ENCODE measurements around the gene S1PR1. TPM values are rescaled to one million over a fixed set of nuclear protein-coding genes. Genes with fewer than 3 reads are reported as not detected.

S1PR1 gene
- total RNA-seq, 1 experiment from 2014 or later, result 0.24 TPM

DNA sequence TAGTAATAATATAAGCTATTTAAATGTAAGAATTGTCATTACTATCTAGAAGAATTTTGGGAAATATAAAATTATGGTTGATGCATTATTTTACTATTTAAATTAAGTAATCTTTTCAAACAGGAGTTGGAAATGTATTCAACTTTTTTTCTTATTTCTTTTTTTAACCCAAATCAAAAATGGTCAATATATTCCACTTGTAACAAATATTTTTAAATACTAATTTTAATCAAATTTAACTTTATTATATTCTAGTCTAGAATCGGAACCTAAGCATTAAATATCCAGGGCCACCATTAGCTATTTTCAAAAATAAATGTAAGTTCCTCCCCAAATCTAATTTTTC lies 37.2 kb upstream of the S1PR1 start:
- Mint-ChIP-seq H3K36me3 (ENCODE audit: insufficient read depth in 1 of 3, low read depth in 3 of 3) (no peaks in the 10 kb centered on the region), H3K4me1 (peaks cover 3 to 5% of the 10 kb centered on the region in 2 experiments), H3K27me3 (ENCODE audit: low read depth) (no peaks in the 10 kb centered on the region), H3K4me3 (no peak overlapping the region), H3K27ac (no peak overlapping the region), H3K9me3 (no peaks in the 10 kb centered on the region)
- no peak overlapping the region for H2BK15ac ChIP-seq (ENCODE audit: low read depth, low read length)
- H3K27ac ChIP-seq (ENCODE audit: insufficient read length, low read depth, low read length), result no peak overlapping the region
- no peak overlapping the region for H3K4me2 ChIP-seq (ENCODE audit: insufficient read depth, insufficient read length, low read length)
- H3T11ph ChIP-seq (ENCODE audit: low read length), result no peak overlapping the region
- H3K79me1 ChIP-seq (ENCODE audit: insufficient read depth, low read depth, low read length, poor library complexity, severe bottlenecking), result no peaks in the 10 kb centered on the region
- no peak overlapping the region for H2BK12ac ChIP-seq (ENCODE audit: insufficient read length, low read depth, low read length)
- DNase-seq, result no peak
- H3K79me2 ChIP-seq (ENCODE audit: insufficient read depth, low read length), result no peaks in the 10 kb centered on the region
- H3K18ac ChIP-seq (ENCODE audit: insufficient read length, low read depth, low read length), result no peak overlapping the region
- no peak overlapping the region for H3K56ac ChIP-seq (ENCODE audit: insufficient read length, low read depth, low read length)
- no peak overlapping the region for H4K8ac ChIP-seq (replicated peaks; ENCODE audit: insufficient read length, low read depth, low read length)
- H2BK5ac ChIP-seq (ENCODE audit: insufficient read length, low read length), result no peak overlapping the region
- no peak overlapping the region for H3K4ac ChIP-seq (ENCODE audit: low read depth, low read length)
- TF ChIP-seq, protein P1, sequence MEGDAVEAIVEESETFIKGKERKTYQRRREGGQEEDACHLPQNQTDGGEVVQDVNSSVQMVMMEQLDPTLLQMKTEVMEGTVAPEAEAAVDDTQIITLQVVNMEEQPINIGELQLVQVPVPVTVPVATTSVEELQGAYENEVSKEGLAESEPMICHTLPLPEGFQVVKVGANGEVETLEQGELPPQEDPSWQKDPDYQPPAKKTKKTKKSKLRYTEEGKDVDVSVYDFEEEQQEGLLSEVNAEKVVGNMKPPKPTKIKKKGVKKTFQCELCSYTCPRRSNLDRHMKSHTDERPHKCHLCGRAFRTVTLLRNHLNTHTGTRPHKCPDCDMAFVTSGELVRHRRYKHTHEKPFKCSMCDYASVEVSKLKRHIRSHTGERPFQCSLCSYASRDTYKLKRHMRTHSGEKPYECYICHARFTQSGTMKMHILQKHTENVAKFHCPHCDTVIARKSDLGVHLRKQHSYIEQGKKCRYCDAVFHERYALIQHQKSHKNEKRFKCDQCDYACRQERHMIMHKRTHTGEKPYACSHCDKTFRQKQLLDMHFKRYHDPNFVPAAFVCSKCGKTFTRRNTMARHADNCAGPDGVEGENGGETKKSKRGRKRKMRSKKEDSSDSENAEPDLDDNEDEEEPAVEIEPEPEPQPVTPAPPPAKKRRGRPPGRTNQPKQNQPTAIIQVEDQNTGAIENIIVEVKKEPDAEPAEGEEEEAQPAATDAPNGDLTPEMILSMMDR (conservative IDR thresholded peaks at IDR 0.05), result no peak
- H4K5ac ChIP-seq (ENCODE audit: insufficient read length, low read depth, low read length), result no peak overlapping the region
- no peaks in the 10 kb centered on the region for H3K9me3 ChIP-seq (ENCODE audit: control insufficient read depth, low read depth, low read length)
- H4K20me1 ChIP-seq (ENCODE audit: control insufficient read depth, insufficient read depth, insufficient read length), result no peaks in the 10 kb centered on the region
- no peak overlapping the region for H2BK120ac ChIP-seq (ENCODE audit: low read depth, low read length, poor library complexity, severe bottlenecking)
- no peak overlapping the region for H3K9ac ChIP-seq (ENCODE audit: extremely low read depth, insufficient read length, low read length)
- H3K14ac ChIP-seq (ENCODE audit: insufficient read depth, low read length), result no peak overlapping the region
- H3K4me1 ChIP-seq (ENCODE audit: insufficient read depth, low read length), result peaks cover 4% of the 10 kb centered on the region; the same call in 1 of the 2 replicates
- H3K23ac ChIP-seq (ENCODE audit: insufficient read length, low read depth, low read length), result no peak overlapping the region
- H2AFZ ChIP-seq (ENCODE audit: low read length), result no peak overlapping the region
- H4K91ac ChIP-seq (ENCODE audit: insufficient read length, low read depth, low read length), result no peak overlapping the region
- no peaks in the 10 kb centered on the region for H3K27me3 ChIP-seq (ENCODE audit: insufficient read depth, low read length)
- H2BK20ac ChIP-seq (ENCODE audit: low read depth, low read length, poor library complexity, severe bottlenecking), result no peak overlapping the region
- WGBS (ENCODE audit: extremely low coverage, insufficient read length, low lambda C conversion rate), result no CpG with 5 or more reads among the region's 1 CpG
- no peaks in the 10 kb centered on the region for H3K23me2 ChIP-seq (ENCODE audit: insufficient read length, low read depth, low read length, poor library complexity, severe bottlenecking)
- H2AK5ac ChIP-seq (ENCODE audit: insufficient read length, low read length), result no peak overlapping the region

Measured in H9 (cell line).